Left lung (tissue), 10 donors: ENCODE data around the gene THAP6. TPM values are rescaled to one million over a fixed set of nuclear protein-coding genes. Genes with fewer than 3 reads are reported as not detected.

Experiments
- ATAC-seq: fragments of 200-7000 bp; cut with Tn5 transposase; one replicate; pipeline ENCODE4 v1.9.1; 2020; ENCODE audit warnings: moderate library complexity
- DNase-seq, 4 donors: peaks; one replicate each; pipeline ENCODE4 v3.0.0-alpha.2; 2013 to 2020
- H3K27ac ChIP-seq, 2 donors: fragments of 200-600 bp; sonication (generic) in 1 of 2; one replicate each; pipeline versions ENCODE4 v1.5.0 to v1.8.0; 2020 to 2021
- H3K27me3 ChIP-seq, 2 donors: fragments of 200-600 bp; sonication (generic) in 1 of 2; one replicate each; pipeline versions ENCODE4 v1.5.0 to v1.8.0; 2020 to 2021
- H3K36me3 ChIP-seq, 2 donors: fragments of 200-600 bp; sonication (generic) in 1 of 2; one replicate each; pipeline versions ENCODE4 v1.5.0 to v1.8.0; 2020 to 2021
- H3K4me1 ChIP-seq, 2 donors: fragments of 200-600 bp; one replicate each; pipeline ENCODE4 v1.8.0; 2021
- H3K4me3 ChIP-seq, 2 donors: fragments of 200-600 bp; sonication (generic) in 1 of 2; one replicate each; pipeline versions ENCODE4 v1.5.0 to v1.8.0; 2020 to 2021; ENCODE audit warnings: mild to moderate bottlenecking in 1 of 2
- H3K9me3 ChIP-seq, 2 donors: fragments of 200-600 bp; sonication (generic) in 1 of 2; one replicate each; pipeline versions ENCODE4 v1.5.0 to v1.8.0; 2020 to 2021
- intact Hi-C, 2 donors: fragments of 100-400 bp; cut with DNase I; formaldehyde crosslinking; loops; one replicate each; pipeline versions ENCODE4 v1.11.2 to v1.14.2; 2022
- polyA plus RNA-seq, 6 donors: library from polyadenylated mRNA; unstranded; fragments of 120-200 nt; gene quantifications; one replicate each; pipeline ENCODE4 v1.2.1, GENCODE V29; 2013; ENCODE audit not compliant: insufficient read length in 6 of 6
- total RNA-seq, 2 donors: library from RNA; stranded (reverse); fragmentation: NEBNext Ultra II Directional; extraction: Animal tissue kit (Norgen Biotek cat#: 25700); gene quantifications; one replicate each; pipeline ENCODE4 v1.2.1, GENCODE V29; 2021
- TF ChIP-seq, protein P1 (sequence below), 2 donors: fragments of 200-600 bp; sonication (generic) in 1 of 2; IDR thresholded peaks; one replicate each; pipeline versions ENCODE4 v1.5.0 to v1.8.0; 2021; ENCODE audit warnings: antibody characterized with exemption in 2 of 2
- donor health status: DM: no; HTN: yes; CAD: no.
- donor health status: DM: no; HTN: no; CAD: no.

The THAP6 gene
- total and polyA plus RNA-seq, 8 donors, result 16.8 to 33.0 (median 28.4) TPM

DNA sequence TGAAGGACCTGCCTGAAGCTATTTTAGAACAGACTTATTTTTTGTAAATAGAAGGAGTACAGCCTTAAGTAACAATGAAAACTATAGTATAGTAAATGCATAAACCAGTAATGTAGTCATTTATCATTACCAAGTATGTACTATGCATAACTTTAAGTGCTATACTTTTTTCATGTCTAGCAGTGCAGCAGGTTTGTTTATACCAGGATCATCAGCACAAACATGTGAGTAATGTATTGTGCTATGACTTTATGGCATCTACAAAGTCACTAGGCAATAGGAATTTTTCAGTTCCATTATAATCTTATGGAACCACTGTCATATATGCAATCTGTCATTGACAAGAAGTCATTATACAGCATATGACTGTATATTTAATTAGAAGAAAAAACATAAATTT lies 38.2 kb downstream of the THAP6 start:
- Histone ChIP-seq H3K36me3 (no peaks in the 10 kb centered on the region), H3K9me3 (no peaks in the 10 kb centered on the region), H3K27me3 (peaks cover 0 to 4% of the 10 kb centered on the region in 2 donors), H3K4me1 (no peaks in the 10 kb centered on the region), H3K4me3 (no peak overlapping the region), H3K27ac (no peak overlapping the region)
- TF ChIP-seq, protein P1, sequence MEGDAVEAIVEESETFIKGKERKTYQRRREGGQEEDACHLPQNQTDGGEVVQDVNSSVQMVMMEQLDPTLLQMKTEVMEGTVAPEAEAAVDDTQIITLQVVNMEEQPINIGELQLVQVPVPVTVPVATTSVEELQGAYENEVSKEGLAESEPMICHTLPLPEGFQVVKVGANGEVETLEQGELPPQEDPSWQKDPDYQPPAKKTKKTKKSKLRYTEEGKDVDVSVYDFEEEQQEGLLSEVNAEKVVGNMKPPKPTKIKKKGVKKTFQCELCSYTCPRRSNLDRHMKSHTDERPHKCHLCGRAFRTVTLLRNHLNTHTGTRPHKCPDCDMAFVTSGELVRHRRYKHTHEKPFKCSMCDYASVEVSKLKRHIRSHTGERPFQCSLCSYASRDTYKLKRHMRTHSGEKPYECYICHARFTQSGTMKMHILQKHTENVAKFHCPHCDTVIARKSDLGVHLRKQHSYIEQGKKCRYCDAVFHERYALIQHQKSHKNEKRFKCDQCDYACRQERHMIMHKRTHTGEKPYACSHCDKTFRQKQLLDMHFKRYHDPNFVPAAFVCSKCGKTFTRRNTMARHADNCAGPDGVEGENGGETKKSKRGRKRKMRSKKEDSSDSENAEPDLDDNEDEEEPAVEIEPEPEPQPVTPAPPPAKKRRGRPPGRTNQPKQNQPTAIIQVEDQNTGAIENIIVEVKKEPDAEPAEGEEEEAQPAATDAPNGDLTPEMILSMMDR (IDR thresholded peaks at IDR 0.05), result no peak
- ATAC-seq, result no peak
- intact Hi-C loops, result no loop called here
- DNase-seq, result no peak

DNA sequence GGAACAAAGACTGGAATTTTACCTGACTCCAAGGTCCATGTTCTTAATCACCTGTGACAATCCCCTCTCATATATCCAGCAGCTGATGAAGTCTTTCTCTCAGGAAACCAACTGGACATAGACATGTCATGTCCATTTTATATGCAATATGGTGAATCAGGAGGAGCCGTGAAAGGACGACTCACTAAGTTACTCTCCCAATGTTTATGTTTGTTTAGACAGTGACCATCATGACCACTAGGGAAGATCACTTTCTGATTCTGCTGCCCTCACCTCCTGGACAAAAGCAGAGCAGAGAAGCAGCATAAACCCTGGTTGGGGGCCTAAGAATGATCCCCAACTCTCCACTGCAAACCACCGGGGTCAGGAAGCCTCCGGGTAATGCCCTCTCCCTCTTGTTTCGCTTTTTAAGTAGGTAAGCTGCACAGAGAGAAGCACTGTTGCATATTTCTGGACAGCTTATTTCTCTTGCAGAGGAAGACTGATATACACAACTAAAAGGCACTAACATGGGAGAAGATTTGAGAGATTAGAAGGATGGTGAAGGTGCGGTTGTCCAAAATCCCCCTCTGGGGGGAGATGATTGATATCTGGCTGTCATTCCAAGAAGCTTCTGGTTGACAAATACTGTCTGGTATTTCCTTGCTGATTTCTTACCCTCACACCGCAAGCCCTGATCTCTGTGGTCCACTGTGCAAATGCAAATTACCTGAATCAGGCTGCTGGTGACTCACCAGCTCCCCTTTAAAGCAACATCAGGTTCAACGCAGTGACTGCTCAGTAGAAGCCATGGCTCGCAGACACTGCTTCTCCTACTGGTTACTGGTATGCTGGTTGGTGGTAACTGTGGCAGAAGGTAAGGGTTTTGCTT lies 41.3 kb downstream of the THAP6 start, which contains the start of gene ODAPH:
ODAPH (plus strand) TSS at position 773 of the 871 bp plus-strand sequence; CDS start at position 790, 17 bp downstream.
- intact Hi-C loops, result no loop called here
- no peak for DNase-seq
- H3K4me1 ChIP-seq, result no peaks in the 10 kb centered on the region
- H3K4me3 ChIP-seq, result no peak within 1 kb of the TSS
- H3K36me3 ChIP-seq, result no peaks in the 10 kb centered on the region
- H3K9me3 ChIP-seq, result no peaks in the 10 kb centered on the region
- no peak for ATAC-seq
- H3K27me3 ChIP-seq, result peaks cover 0 to 4% of the 10 kb centered on the region in 2 donors
- H3K27ac ChIP-seq, result no peak within 1 kb of the TSS
- TF ChIP-seq, protein P1 (IDR thresholded peaks at IDR 0.05), result no peak

DNA sequence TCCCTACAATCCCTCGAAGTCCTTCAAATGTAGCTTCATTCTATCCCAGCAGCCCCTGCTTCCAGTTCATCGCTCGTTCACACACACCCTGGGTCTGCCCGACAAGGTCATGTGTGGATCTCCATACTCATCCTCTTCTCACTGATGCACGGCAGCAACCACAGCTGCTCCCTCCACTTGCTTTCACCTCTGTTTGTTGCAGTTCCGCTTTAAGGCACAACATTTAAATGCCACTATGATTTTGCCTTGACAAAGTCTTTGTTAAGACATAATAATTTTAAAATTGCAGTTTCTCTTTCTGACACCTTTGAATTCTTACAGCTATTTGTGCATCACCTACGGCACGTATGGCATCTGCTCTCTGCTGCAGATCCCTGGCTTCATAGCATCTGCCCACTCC lies 43.4 kb downstream of the THAP6 start:
- ATAC-seq, result no peak
- intact Hi-C loops, result no loop called here
- Histone ChIP-seq H3K27ac (no peak overlapping the region), H3K9me3 (no peaks in the 10 kb centered on the region), H3K4me3 (no peak overlapping the region), H3K36me3 (no peaks in the 10 kb centered on the region), H3K4me1 (no peaks in the 10 kb centered on the region), H3K27me3 (peaks cover 0 to 4% of the 10 kb centered on the region in 2 donors)
- TF ChIP-seq, protein P1 (IDR thresholded peaks at IDR 0.05), result no peak
- no peak for DNase-seq

DNA sequence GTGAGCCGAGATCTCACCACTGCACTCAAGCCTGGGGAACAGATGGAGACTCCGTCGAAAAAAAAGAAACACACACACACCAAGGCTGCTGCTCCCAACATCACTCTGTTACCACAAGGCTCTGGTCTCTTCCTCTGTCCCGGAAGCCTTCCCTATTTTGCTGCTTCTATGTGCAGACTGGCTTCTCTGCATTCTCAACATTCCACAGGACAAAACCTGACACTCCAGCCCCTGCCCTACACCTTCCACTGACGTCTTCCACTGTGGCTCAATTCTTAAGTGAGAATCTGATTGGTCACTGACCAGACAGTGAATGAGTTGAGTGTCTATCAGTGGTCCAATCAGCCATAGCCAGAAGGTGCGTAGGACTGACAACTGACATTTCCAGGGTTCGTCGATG lies 47.5 kb downstream of the THAP6 start:
- intact Hi-C loops, result no loop called here
- TF ChIP-seq, protein P1 (IDR thresholded peaks at IDR 0.05), result no peak
- H3K4me1 ChIP-seq, result no peaks in the 10 kb centered on the region
- peak; percentile 86 for ATAC-seq
- H3K27ac ChIP-seq, result no peak overlapping the region
- H3K27me3 ChIP-seq, result no peaks in the 10 kb centered on the region
- no peak for DNase-seq
- no peak overlapping the region for H3K4me3 ChIP-seq
- no peaks in the 10 kb centered on the region for H3K36me3 ChIP-seq
- no peaks in the 10 kb centered on the region for H3K9me3 ChIP-seq

DNA sequence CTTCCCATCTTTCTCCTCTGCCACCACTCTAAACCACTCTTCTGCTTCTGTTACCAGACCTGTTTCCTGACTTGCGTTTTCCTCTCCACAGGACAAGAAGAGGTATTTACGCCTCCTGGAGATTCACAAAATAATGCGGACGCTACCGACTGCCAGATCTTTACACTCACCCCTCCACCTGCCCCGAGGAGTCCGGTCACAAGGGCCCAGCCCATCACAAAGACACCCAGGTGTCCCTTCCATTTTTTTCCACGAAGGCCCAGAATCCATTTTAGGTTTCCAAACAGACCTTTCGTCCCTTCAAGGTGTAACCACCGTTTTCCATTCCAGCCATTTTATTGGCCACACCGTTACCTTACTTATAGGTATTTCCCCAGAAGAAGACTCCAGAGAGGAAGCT lies 49.8 kb downstream of the THAP6 start:
- no peak for DNase-seq
- no peaks in the 10 kb centered on the region for H3K36me3 ChIP-seq
- no peaks in the 10 kb centered on the region for H3K4me1 ChIP-seq
- H3K27ac ChIP-seq, result no peak overlapping the region
- H3K4me3 ChIP-seq, result no peak overlapping the region
- ATAC-seq, result no peak
- no peaks in the 10 kb centered on the region for H3K27me3 ChIP-seq
- intact Hi-C loops, result no loop called here
- H3K9me3 ChIP-seq, result no peaks in the 10 kb centered on the region
- TF ChIP-seq, protein P1 (IDR thresholded peaks at IDR 0.05), result no peak
